EL (cell line): ENCODE measurements around the gene GIGYF2.
A peak's percentile ranks its signal among the peaks of the same experiment; 100 is the strongest.
"Not testable (repeated sequence)": the region's sequence is repeated elsewhere in the genome, so short reads cannot be mapped to it uniquely, and the experiment has no call there.

Source experiments
- DNase-seq: peaks from one replicate; pipeline ENCODE4 v3.0.0-alpha.2; 2016

The GIGYF2 gene

GRCh38 chr2:232691117-232691516 is 6.0 kb upstream of the GIGYF2 start:
- DNase-seq: not testable (repeated sequence)

GRCh38 chr2:232693344-232693743 is 3.8 kb upstream of the GIGYF2 start:
- DNase-seq: no peak

DNA sequence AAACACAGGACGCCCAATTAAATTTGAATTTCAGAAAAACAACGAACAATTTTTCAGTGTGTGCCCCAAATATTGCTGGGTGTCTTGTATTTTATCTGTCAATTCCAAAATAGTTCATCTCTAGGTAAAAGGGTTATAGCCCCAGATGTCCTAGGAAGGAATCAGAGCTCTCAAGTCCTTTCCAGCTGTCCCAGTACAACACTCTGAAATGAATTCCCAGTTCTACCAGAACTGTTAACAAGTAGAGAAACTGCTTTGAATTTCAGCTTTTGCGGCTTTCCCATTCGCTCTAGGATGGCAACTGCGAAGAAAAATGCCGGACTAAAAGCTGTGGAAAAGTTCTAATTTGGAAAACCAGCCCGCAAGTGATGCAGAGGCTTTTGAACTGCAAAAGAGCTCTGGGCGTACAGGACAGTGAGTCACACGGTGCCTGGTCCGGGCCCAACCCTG is 497 bp upstream of the GIGYF2 start:
- DNase-seq: no peak

- DNase-seq: no peak
Measured at GRCh38 chr2:232697807-232698110, 628 bp downstream of the GIGYF2 start.

DNA sequence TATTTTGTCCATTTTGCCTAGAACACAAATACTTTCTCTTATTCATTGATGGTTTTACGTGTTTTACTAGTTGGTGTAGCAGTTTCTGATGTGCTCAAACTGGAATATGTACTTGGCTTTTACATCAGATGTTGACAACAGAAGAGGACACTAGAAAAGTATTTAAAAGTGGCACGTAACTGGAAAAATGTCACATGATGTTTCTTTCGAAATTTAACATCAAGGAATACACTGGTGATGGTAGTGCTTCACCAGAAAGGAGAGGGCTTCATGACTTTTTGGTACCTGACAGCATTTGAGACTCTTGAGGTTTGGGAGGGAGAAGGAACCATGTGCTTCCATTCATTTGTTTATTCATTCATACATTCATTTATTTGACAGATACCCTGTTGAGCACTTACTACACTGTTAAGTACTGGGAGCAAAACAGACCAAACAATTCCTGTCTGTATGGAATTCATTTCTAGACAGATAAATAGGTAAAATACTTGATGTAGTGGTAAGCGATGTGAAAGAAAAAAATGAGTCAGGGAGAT is 1.5 kb downstream of the GIGYF2 start:
- DNase-seq: no peak

DNA sequence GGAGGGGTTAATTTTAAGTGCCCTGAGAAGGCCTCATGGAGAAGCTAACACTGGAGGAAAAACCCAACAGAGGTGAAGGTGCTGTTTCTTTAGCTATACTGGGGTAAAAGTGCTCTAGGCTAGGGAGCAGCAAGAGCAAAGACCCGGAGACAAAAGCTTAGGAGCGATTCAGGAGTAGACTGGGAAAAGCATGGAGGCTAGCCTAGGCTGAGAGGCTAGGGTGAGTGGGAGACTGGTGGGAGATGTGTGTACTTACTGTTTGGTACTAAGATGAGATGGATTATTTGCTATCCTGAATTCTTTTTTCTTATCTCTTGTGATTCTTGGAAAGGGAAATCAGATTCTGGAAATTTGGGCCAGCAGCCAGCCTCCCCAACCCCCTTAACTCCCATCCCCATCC is 2.0 kb downstream of the GIGYF2 start:
- DNase-seq: no peak

GRCh38 chr2:232700154-232700553 is 3.0 kb downstream of the GIGYF2 start:
- DNase-seq: no peak

DNA sequence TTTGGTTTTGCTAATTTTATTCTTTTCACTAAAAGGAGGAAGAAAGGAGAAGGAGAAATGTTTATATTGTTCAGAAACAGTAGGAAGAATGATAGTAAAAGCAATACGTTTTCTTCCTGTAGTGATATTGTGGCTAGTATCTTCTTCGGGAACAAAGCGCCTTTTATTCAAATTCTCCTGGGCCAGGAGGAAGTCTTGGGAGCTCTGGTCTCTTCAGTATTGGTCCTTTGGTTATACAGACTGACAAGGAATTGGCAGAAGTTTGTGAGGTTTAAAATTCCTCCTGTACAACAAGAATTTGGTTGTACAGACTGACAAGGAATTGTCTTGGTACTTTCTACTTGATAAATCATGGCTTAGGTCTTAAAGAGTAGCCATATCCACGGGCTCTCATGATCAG is 9.9 kb downstream of the GIGYF2 start:
- no peak for DNase-seq

DNA sequence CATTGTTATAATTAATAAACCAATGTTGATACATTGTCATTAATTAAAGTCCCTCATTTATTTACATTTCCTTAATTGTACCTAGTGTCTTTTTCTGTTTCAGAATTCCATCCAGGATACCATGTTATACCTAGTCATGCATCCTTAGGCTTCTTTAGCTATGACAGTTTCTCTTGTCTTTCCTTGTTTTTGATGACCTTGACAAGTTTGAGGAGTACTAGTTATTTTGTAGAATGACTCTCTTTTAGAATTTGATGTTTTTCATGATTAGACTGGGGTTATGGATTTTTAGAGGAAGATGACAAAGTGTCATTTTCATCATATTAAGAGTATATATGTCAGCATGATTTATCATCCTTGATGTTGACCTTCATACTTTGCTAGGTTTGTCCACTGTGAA is 16.4 kb downstream of the GIGYF2 start:
- no peak for DNase-seq

DNA sequence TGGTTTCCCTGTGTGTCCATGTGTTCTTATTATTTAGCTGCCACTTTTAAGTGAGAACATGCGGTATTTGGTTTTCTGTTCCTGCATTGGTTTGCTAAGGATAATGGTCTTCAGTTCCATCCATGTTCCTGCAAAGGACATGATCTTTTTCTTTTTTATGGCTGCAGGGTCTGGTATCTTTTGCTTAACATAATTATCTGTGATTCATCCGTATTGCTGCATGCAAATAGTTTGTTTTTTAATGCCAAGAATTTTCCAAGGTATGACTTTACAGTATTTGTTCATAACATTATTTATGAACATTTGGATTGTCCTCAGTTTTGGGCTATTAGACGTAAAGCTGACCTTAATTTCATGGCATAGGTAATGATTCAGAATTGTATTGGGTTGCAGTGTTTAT is 17.8 kb downstream of the GIGYF2 start:
- peak; percentile 10 for DNase-seq

DNA sequence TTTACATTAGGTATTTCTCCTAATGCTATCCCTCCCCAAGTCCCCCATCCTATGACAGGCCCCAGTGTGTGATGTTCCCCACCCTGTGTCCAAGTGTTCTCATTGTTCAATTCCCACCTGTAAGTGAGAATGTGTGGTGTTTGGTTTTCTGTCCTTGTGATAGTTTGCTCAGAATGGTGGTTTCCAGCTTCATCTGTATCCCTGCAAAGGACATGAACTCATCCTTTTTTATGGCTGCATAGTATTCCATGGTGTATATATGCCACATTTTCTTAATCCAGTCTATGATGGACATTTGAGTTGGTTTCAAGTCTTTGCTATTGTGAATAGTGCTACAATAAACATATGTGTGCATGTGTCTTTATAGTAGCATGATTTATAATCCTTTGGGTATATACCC is 22.9 kb downstream of the GIGYF2 start:
- DNase-seq: not testable (repeated sequence)

DNA sequence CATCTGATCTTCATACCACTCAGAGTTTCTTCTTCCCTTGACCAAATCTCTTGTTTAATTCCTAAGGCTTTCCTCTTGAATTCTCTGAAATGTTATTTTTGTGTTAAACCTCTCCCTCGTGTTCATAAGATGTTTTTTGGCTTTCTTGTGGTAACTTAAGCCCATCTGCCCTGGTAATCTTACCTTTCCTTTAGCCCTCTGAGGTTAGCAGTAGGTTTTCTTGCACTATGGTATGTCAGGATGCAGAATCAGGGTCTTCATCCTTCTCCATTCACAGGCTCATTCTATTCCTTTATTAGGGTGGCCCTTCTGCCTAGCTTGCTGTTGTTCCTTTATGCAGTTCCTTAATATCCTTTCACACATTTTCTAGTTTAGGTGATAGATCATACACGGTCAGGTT is 24.1 kb downstream of the GIGYF2 start:
- no peak for DNase-seq

DNA sequence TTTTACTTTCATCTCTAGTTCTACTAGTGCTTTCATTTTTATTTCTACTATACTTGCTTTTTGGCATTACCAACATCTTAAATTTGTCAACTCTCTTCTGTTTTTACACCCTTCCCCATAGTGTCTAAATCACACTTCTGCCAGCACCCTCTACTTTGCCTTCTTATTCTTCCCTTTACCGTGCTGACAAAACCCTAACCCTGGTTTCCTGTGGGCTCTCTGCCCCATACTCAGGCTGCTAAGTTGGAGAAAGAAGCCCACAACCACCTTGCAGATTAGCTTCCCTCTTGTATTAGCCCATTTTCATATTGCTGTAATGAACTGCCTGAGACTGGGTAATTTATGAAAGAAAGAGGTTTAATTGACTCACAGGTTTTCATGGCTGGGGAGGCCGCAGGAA is 24.8 kb downstream of the GIGYF2 start:
- DNase-seq: no peak

DNA sequence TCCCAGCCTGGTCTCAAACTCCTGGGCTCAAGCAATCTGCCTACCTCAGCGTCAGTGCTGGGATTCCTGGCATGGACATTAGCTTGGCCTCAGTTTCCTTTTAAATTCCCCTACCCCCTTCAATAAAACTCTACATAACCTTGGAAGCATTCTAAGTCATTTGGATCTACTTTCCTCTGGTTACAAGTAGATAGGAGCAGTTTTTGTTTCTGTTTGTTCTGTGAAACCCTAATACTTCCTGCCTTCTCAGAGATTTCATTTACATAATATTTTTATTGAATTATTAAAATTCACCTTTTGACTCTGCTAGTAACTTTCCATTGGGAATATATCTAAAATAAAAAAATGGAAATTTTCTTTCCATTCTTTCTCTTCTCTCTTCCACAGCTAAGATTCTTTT is 25.9 kb downstream of the GIGYF2 start:
- no peak for DNase-seq

DNA sequence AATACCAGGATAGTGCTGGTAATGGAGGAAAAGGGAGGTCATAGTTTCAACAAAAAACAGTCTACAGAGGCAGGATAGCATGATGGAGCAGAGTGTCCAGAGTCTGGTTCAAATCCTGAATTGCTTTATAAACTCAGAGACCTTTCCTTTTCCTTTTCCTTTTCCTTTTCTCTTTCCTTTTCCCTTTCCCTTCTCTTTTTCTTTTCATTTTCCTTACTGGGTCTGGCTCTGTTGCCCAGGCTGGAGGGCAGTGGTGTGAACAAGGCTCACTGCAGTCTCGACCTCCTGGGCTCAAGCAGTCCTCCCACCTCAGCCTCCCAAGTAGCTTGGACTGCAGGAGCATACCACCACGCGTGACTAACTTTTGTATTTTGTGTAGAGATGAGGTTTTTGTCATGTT is 31.7 kb downstream of the GIGYF2 start:
- no peak for DNase-seq

GRCh38 chr2:232731470-232731869 is 34.3 kb downstream of the GIGYF2 start:
- DNase-seq: no peak

- DNase-seq: no peak
Measured at GRCh38 chr2:232741294-232741693, 44.2 kb downstream of the GIGYF2 start.

DNA sequence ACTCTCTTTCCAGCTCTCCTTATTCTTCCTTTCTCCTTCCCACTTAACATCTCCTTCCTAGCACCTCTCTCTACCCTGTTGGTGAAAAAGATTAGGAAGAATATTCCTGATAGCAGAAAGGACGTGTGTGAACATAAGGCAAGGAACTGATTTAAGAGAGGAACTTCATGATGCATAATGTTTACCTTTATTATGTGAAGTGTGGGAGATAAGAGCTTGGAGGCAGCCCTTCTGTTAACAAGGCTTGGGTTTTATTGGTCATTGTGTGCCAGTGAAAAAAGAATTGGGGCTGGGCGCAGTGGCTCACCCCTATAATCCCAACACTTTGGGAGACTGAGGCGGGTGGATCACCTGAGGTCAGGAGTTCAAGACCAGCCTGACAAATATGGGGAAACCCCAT is 44.8 kb downstream of the GIGYF2 start:
- DNase-seq: no peak

DNA sequence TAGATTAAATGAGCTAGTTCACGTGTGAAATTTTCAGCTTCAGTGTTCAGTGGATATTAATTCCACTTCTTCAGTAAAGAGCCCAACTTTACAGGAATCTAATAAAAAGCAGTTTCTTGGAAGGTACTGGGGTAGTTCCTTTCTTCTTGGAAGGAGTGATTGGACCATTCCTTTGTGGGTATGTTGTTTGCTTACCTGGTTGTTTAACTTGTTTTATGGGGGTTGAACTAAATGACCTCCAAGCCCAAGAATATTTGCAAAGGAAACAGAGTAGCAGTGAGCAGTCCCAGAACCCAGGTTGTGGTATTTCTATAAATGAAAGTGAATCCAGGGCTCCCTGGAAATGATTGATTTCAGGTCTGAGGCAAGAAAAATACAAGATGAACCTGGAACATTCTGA is 47.8 kb downstream of the GIGYF2 start:
- no peak for DNase-seq

DNA sequence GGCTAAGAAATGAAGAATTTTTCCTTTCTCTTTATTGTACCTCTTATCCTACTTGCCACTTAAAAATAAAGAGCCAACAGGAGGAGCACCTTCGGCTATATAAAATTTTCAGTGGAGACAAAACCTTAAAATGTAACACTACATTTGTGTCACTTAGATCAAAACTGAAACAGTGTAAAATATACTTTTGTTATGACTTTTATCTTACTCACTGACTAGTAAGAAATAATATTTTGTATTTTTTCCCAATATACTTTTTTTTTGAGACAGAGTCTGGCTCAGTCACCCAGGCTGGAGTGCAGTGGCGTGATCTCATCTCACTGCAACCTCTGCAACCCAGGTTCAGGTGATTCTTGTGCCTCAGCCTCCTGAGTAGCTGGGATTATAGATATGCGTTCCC is 50.9 kb downstream of the GIGYF2 start:
- DNase-seq: no peak

- DNase-seq: no peak
Measured at GRCh38 chr2:232749331-232749730, 52.2 kb downstream of the GIGYF2 start.

DNA sequence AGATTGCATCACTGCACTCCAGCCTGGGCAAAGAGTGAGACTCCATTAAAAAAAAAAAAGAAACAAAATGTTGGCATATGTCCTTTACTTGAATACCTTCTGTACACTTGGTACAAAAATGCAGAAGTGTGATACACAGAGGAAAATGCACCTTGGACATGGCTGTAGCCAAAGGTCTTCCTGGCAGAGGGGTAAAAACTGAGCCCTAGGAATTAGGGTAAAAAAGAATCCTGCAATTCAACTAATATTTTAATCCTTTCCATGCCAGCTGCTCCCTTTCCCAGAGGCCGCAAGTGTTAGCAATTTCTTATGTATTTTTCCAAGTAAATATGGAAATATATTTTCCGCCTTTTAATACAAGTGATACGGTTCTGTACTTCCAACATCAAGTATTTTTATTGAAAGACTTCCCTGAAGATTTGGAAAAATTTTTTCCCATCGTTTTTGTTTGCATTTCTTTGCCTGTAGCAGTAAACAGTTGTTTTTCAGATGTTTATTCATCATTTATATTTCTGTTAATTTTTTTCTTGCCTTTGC is 53.1 kb downstream of the GIGYF2 start:
- no peak for DNase-seq

DNA sequence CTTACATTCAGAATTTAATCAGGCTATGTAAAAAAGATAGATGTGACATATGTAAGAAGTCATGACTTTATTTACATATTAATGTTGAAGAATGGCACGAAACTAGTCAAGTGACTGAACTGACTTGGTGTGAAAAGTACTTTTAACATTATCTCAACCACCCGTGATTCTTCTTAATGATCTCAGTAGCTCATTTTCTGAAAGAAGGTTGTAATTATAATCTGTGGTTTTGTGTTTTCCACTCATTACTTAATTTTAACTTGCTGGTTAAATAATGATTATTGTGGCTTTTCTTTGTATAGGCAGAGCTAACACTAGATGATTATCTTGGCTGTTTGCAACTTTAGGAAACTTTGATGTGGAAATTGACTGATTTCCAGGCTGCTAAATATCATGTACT is 60.8 kb downstream of the GIGYF2 start:
- DNase-seq: no peak

DNA sequence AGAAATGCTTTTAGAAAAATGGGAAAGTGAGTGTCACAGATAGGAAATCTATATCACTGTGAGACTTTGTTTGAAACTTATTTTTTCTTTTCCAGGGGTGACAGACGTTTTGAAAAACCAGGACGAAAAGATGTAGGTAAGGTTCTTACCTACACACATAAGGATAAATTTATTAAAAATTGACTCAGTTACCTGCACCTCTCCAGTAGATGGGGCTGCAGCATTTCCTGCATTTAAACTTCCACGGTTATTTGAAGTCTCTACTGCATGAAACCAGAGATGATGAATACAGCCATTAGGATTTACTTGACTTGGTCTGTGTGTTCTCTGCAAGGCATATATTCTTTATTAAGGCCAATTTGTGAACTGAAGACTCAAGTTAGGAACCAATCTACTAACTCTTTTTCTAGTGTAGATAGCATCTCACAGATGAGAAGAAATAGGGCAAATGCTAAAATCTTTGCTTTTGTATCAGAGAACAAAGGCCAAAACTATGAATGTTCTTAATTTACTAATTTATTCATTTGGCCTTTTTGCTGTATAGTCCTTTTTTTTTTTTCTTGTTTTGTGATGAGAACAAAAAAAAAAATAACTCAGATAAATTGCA is 64.3 kb downstream of the GIGYF2 start:
- peak; percentile 25 for DNase-seq

DNA sequence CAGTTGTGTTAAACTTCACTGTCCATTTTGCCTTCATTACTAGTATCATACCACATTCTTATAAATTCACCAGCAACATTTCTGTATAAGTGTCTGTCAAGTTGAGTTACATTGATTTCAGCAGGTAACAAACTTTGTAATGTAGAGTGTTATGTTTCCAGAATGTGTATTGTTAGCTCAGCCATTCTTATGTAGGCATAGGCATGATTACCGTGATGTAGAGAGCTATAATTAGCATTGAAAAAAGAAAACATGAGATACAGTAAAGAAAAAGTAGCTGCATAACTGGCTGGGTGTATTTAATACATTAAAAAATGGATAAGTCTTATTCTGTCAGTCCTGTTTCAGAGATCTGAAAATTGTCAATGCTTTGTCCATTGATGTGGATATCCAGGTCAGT is 70.7 kb downstream of the GIGYF2 start:
- no peak for DNase-seq
